Trophoblast cell (in vitro differentiated cells and primary cell): Measurements from ENCODE around the gene WDR72.

Source experiments
- DNase-seq, 2 donors: peaks; one replicate each; pipeline ENCODE4 v3.0.0-alpha.2; 2016
- H2AFZ ChIP-seq: 2 replicates; pipeline ENCODE4 v1.6.1; 2013; ENCODE audit warnings: low read length, moderate library complexity, mild to moderate bottlenecking; ENCODE audit not compliant: insufficient read depth, poor library complexity
- H2AK5ac ChIP-seq: 2 replicates; pipeline ENCODE4 v1.6.1; 2013; ENCODE audit warnings: mild to moderate bottlenecking, low read length
- H2BK120ac ChIP-seq: 2 replicates; pipeline ENCODE4 v1.6.1; 2013; ENCODE audit warnings: low read length, mild to moderate bottlenecking, moderate library complexity; ENCODE audit not compliant: insufficient read depth, poor library complexity
- H2BK12ac ChIP-seq: 2 replicates; pipeline ENCODE4 v1.6.1; 2013; ENCODE audit warnings: mild to moderate bottlenecking, low read length, moderate library complexity
- H2BK5ac ChIP-seq: 2 replicates; pipeline ENCODE4 v1.6.1; 2013; ENCODE audit warnings: low read length, low read depth, moderate library complexity, mild to moderate bottlenecking; ENCODE audit not compliant: poor library complexity
- H3K14ac ChIP-seq: 2 replicates; pipeline ENCODE4 v1.6.1; 2013; ENCODE audit warnings: mild to moderate bottlenecking, low read length
- H3K18ac ChIP-seq: 2 replicates; pipeline ENCODE4 v1.6.1; 2013; ENCODE audit warnings: mild to moderate bottlenecking, low read length
- H3K23ac ChIP-seq: 2 replicates; pipeline ENCODE4 v1.6.1; 2013; ENCODE audit warnings: low read length
- H3K27ac ChIP-seq: 2 replicates; pipeline ENCODE4 v1.5.1; 2013; ENCODE audit warnings: low read depth, mild to moderate bottlenecking, inconsistent platforms, low read length, moderate library complexity
- H3K27me3 ChIP-seq: 2 replicates; pipeline ENCODE4 v1.6.1; 2013; ENCODE audit warnings: inconsistent platforms, mild to moderate bottlenecking, low read length, moderate library complexity; ENCODE audit not compliant: insufficient read depth
- H3K36me3 ChIP-seq, 2 experiments: 1 replicate in 1 of 2; 2 replicates in 1 of 2; pipeline ENCODE4 v1.6.1; 2013; ENCODE audit warnings: low read length in 2 of 2, mild to moderate bottlenecking in 2 of 2, moderate library complexity in 1 of 2; ENCODE audit not compliant: insufficient read depth in 2 of 2, control insufficient read depth in 1 of 2
- H3K4ac ChIP-seq: 2 replicates; pipeline ENCODE4 v1.6.1; 2013; ENCODE audit warnings: low read depth, mild to moderate bottlenecking, low read length, moderate library complexity
- H3K4me1 ChIP-seq, 2 experiments: 1 replicate in 1 of 2; 2 replicates in 1 of 2; pipeline ENCODE4 v1.6.1; 2013; ENCODE audit warnings: low read length in 2 of 2, mild to moderate bottlenecking in 2 of 2, moderate library complexity in 1 of 2; ENCODE audit not compliant: insufficient read depth in 2 of 2, control insufficient read depth in 1 of 2
- H3K4me2 ChIP-seq: 2 replicates; pipeline ENCODE4 v1.6.1; 2013; ENCODE audit warnings: inconsistent platforms, mild to moderate bottlenecking, low read length, moderate library complexity
- H3K4me3 ChIP-seq: 2 replicates; pipeline ENCODE4 v1.5.1; 2013; ENCODE audit warnings: mild to moderate bottlenecking, low read depth, low read length, inconsistent platforms
- H3K79me1 ChIP-seq: one replicate; pipeline ENCODE4 v1.6.1; 2013; ENCODE audit warnings: low read length
- H3K79me2 ChIP-seq: 2 replicates; pipeline ENCODE4 v1.6.1; 2013; ENCODE audit warnings: low read length, mild to moderate bottlenecking; ENCODE audit not compliant: control insufficient read depth, insufficient read depth, poor library complexity
- H3K9ac ChIP-seq: 2 replicates; pipeline ENCODE4 v1.6.1; 2013; ENCODE audit warnings: mild to moderate bottlenecking, low read length
- H3K9me3 ChIP-seq: 2 replicates; pipeline ENCODE4 v1.6.1; 2013; ENCODE audit warnings: low read depth, mild to moderate bottlenecking, control low read depth, inconsistent platforms, low read length; ENCODE audit not compliant: insufficient read depth
- H4K12ac ChIP-seq: 2 replicates; pipeline ENCODE4 v1.6.1; 2013; ENCODE audit warnings: low read depth, mild to moderate bottlenecking, low read length, moderate library complexity
- H4K8ac ChIP-seq: 2 replicates; pipeline ENCODE4 v1.6.1; 2013; ENCODE audit warnings: low read depth, mild to moderate bottlenecking, low read length, moderate library complexity
- H4K91ac ChIP-seq: one replicate; pipeline ENCODE4 v1.6.1; 2013; ENCODE audit warnings: low read depth, mild to moderate bottlenecking, low read length, moderate library complexity
- WGBS: extraction: QIAGEN DNeasy Blood & Tissue Kit; methylation state at CpG from one replicate; pipeline ENCODE4 v1.1.7; 2013; ENCODE audit warnings: missing lambda C conversion rate; ENCODE audit not compliant: insufficient read length, insufficient coverage; ENCODE audit errors: extremely low coverage; 5-methylcytosine and 5-hydroxymethylcytosine counted together

Gene WDR72

GRCh38 chr15:53506370-53506769, 253.1 kb downstream of the WDR72 start:
- WGBS = no CpG with 5 or more reads among the region's 2 CpGs
- no peak overlapping the region for H2BK5ac ChIP-seq

DNA sequence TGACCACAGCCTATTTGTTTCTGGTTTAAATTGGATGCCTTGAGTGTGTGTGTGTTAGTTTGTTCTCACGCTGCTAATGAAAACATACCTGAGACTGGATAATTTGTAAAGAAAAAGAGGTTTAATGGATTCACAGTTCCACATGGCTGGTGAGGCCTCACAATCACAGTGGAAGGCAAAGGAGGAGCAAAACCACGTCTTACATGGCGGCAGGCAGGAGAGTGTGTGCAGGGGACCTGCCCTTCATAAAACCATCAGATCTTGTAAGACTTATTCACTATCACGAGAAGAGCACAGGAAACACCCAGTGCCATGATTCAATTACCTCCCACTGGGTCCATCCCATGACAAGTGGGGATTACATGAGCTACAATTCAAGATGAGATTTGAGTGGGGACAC, 260.5 kb downstream of the WDR72 start:
- Histone ChIP-seq H3K18ac (no peak overlapping the region), H3K27me3 (no peaks in the 10 kb centered on the region), H3K4me2 (no peak overlapping the region), H4K91ac (no peak overlapping the region), H3K36me3 (no peaks in the 10 kb centered on the region), H3K79me2 (no peaks in the 10 kb centered on the region), H2AFZ (no peak overlapping the region), H3K14ac (no peak overlapping the region), H3K9ac (no peak overlapping the region), H4K8ac (no peak overlapping the region), H3K9me3 (no peaks in the 10 kb centered on the region), H2AK5ac (no peak overlapping the region), H3K27ac (no peak overlapping the region), H3K4me3 (no peak overlapping the region), H2BK120ac (no peak overlapping the region), H4K12ac (no peak overlapping the region), H3K4me1 (no peaks in the 10 kb centered on the region), H3K79me1 (no peaks in the 10 kb centered on the region), H2BK12ac (no peak overlapping the region), H3K23ac (no peak overlapping the region), H3K4ac (no peak overlapping the region), H2BK5ac (no peak overlapping the region)
- no peak for DNase-seq
- WGBS = no CpG with 5 or more reads among the region's 4 CpGs

More at GRCh38 chr15:53506370-53506769, 253.1 kb downstream of the WDR72 start:
- no peak overlapping the region for H2AFZ ChIP-seq
- H3K18ac ChIP-seq = no peak overlapping the region
- H2AK5ac ChIP-seq = no peak overlapping the region
- H3K9me3 ChIP-seq = no peaks in the 10 kb centered on the region
- H3K27ac ChIP-seq = no peak overlapping the region
- no peak overlapping the region for H3K4me3 ChIP-seq
- H3K23ac ChIP-seq = no peak overlapping the region
- DNase-seq = no peak
- H2BK12ac ChIP-seq = no peak overlapping the region
- H4K8ac ChIP-seq = no peak overlapping the region
- H3K14ac ChIP-seq = no peak overlapping the region
- no peaks in the 10 kb centered on the region for H3K4me1 ChIP-seq
- H4K12ac ChIP-seq = no peak overlapping the region
- no peak overlapping the region for H4K91ac ChIP-seq
- H3K4me2 ChIP-seq = no peak overlapping the region
- no peaks in the 10 kb centered on the region for H3K79me2 ChIP-seq
- no peaks in the 10 kb centered on the region for H3K36me3 ChIP-seq
- no peaks in the 10 kb centered on the region for H3K27me3 ChIP-seq
- no peak overlapping the region for H3K9ac ChIP-seq
- no peak overlapping the region for H3K4ac ChIP-seq
- no peaks in the 10 kb centered on the region for H3K79me1 ChIP-seq
- H2BK120ac ChIP-seq = no peak overlapping the region

GRCh38 chr15:53490341-53490740, 269.1 kb downstream of the WDR72 start:
- H2BK5ac ChIP-seq = no peak overlapping the region
- no peak overlapping the region for H4K12ac ChIP-seq
- DNase-seq = no peak
- no peak overlapping the region for H3K18ac ChIP-seq
- H2AFZ ChIP-seq = no peak overlapping the region
- no peaks in the 10 kb centered on the region for H3K27me3 ChIP-seq
- no peak overlapping the region for H3K9ac ChIP-seq
- H3K27ac ChIP-seq = no peak overlapping the region
- no peak overlapping the region for H4K91ac ChIP-seq
- H3K23ac ChIP-seq = no peak overlapping the region
- no peak overlapping the region for H4K8ac ChIP-seq
- H2BK12ac ChIP-seq = no peak overlapping the region
- H3K79me1 ChIP-seq = no peaks in the 10 kb centered on the region
- no peak overlapping the region for H2BK120ac ChIP-seq
- no peak overlapping the region for H3K4me2 ChIP-seq
- no peak overlapping the region for H3K14ac ChIP-seq
- no peak overlapping the region for H2AK5ac ChIP-seq
- no peaks in the 10 kb centered on the region for H3K4me1 ChIP-seq
- H3K4ac ChIP-seq = no peak overlapping the region
- no peaks in the 10 kb centered on the region for H3K79me2 ChIP-seq
- H3K9me3 ChIP-seq = no peaks in the 10 kb centered on the region
- no peaks in the 10 kb centered on the region for H3K36me3 ChIP-seq
- no peak overlapping the region for H3K4me3 ChIP-seq

DNA sequence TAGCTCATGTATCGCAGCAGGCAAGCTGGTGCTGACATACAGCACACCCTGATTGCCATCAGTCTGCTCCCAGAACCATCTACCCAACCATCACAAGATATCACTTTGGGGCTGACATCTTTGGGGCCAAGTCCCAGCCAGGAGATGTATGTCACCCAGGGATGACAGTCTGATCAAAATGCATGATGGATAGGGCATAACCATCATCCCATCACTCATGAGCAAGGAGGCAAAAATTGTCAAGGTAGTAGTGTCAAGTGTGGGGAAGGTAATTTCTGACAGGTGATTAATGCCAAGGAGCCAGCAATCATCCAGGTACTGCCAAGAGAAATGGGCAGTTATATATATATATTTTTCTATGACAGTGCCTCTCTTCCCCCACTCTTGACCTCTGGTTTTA, 277.4 kb downstream of the WDR72 start:
- Histone ChIP-seq H2AFZ (no peak overlapping the region), H4K12ac (no peak overlapping the region), H3K9ac (no peak overlapping the region), H4K91ac (no peak overlapping the region), H4K8ac (no peak overlapping the region), H3K14ac (no peak overlapping the region), H3K18ac (no peak overlapping the region), H3K36me3 (no peaks in the 10 kb centered on the region), H3K9me3 (no peaks in the 10 kb centered on the region), H2BK12ac (no peak overlapping the region), H3K79me1 (no peaks in the 10 kb centered on the region), H3K4me3 (no peak overlapping the region), H3K23ac (no peak overlapping the region), H3K79me2 (no peaks in the 10 kb centered on the region), H3K4me2 (no peak overlapping the region), H3K27ac (no peak overlapping the region), H2BK120ac (no peak overlapping the region), H2BK5ac (no peak overlapping the region), H2AK5ac (no peak overlapping the region), H3K27me3 (no peaks in the 10 kb centered on the region), H3K4me1 (no peaks in the 10 kb centered on the region), H3K4ac (no peak overlapping the region)
- no CpG with 5 or more reads among the region's 1 CpG for WGBS
- DNase-seq = no peak
